ENCODE data around the gene OGFR. TPM values are rescaled to one million over a fixed set of nuclear protein-coding genes. Genes with fewer than 3 reads are reported as not detected.
A peak's percentile ranks its signal among the peaks of the same experiment; 100 is the strongest.

The OGFR gene
- total RNA-seq, 2 donors from 2014 or later: 60.2 to 76.9 TPM

DNA sequence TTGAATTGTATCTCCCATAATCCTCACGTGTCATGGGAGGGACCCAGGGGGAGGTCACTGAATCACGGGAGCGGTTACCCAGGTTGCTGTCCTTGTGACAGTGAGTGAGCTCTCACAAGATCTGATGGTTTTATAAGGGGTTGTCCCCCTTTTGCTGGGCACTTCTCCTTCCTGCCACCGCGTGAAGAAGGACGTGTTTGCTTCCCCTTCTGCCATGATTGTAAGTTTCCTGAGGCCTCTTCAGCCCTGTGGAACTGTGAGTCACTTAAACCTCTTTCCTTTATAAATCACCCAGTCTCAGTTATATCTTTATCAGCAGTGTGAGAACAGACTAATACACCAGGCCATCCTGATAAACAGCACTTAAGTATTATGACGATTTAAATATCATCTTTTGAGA lies 17.3 kb upstream of the OGFR start:
- H3K4me3 ChIP-seq: no peak overlapping the region
- TF ChIP-seq POLR2AphosphoS5 (IDR thresholded peaks at IDR 0.05) (no peak), POLR2A (IDR thresholded peaks at IDR 0.05) (no peak)
- TF ChIP-seq, protein P1, sequence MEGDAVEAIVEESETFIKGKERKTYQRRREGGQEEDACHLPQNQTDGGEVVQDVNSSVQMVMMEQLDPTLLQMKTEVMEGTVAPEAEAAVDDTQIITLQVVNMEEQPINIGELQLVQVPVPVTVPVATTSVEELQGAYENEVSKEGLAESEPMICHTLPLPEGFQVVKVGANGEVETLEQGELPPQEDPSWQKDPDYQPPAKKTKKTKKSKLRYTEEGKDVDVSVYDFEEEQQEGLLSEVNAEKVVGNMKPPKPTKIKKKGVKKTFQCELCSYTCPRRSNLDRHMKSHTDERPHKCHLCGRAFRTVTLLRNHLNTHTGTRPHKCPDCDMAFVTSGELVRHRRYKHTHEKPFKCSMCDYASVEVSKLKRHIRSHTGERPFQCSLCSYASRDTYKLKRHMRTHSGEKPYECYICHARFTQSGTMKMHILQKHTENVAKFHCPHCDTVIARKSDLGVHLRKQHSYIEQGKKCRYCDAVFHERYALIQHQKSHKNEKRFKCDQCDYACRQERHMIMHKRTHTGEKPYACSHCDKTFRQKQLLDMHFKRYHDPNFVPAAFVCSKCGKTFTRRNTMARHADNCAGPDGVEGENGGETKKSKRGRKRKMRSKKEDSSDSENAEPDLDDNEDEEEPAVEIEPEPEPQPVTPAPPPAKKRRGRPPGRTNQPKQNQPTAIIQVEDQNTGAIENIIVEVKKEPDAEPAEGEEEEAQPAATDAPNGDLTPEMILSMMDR (IDR thresholded peaks at IDR 0.05): no peak
- H3K27ac ChIP-seq: no peak overlapping the region
- H3K36me3 ChIP-seq: no peaks in the 10 kb centered on the region
- H3K27me3 ChIP-seq (replicated peaks; ENCODE audit: insufficient read depth): no peaks in the 10 kb centered on the region
- intact Hi-C loops (cut with DNase I): no loop called here
- no peaks in the 10 kb centered on the region for H3K9me3 ChIP-seq
- 83% methylated on average over 7 of the region's 7 CpGs for WGBS
- no peak for DNase-seq (ENCODE audit: low spot score)
- H3K4me1 ChIP-seq (replicated peaks): no peaks in the 10 kb centered on the region

DNA sequence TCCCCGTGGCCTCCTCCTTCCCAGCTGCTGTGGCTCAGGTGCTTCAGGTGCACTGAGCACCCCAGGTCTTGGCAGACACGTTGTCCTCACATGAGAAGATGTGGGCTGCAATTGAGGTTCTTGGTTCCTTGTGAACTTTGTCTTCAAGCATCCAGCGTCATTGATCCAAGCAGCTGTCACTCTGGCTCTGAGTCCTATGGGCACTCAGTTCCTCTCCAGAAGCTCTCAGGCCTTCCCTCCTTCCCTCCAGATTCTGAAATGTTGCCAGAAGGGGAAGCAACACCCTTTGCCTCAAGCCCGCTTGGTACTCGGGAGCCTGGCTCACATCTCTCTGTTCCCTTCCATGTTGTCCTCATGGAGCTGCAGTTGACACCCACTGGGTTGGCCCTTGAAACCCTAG lies 16.8 kb upstream of the OGFR start:
- WGBS: 76% methylated on average over 5 of the region's 5 CpGs
- DNase-seq (ENCODE audit: low spot score): no peak
- H3K9me3 ChIP-seq: no peaks in the 10 kb centered on the region
- no peak overlapping the region for H3K4me3 ChIP-seq
- intact Hi-C loops (cut with DNase I): no loop called here
- no peak overlapping the region for H3K27ac ChIP-seq
- no peaks in the 10 kb centered on the region for H3K27me3 ChIP-seq (replicated peaks; ENCODE audit: insufficient read depth)
- H3K4me1 ChIP-seq (replicated peaks): no peaks in the 10 kb centered on the region
- H3K36me3 ChIP-seq: no peaks in the 10 kb centered on the region
- TF ChIP-seq POLR2A (IDR thresholded peaks at IDR 0.05) (no peak), POLR2AphosphoS5 (IDR thresholded peaks at IDR 0.05) (no peak)

DNA sequence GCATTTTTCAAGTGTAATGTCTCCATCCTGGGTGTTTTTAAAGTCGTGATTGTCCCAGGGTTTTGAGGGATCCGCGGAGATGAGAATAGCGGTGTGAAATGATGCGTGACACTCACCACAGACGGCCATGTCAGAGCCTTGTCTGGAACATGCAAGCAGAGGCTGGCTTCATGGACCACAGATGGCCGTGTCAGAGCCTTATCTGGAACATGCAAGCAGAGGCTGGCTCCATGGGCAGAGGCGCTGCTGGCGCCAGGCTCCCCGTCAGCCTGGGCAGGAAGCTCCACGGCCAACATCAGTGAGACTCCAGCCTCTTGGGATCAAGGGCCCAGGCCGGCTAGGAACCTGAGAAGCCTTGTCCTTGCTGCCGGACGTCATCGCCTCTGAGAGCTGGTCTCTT lies 16.0 kb upstream of the OGFR start:
- H3K4me1 ChIP-seq (replicated peaks): no peaks in the 10 kb centered on the region
- WGBS: 74% methylated on average over 15 of the region's 15 CpGs
- no peaks in the 10 kb centered on the region for H3K36me3 ChIP-seq
- no peak overlapping the region for H3K27ac ChIP-seq
- DNase-seq (ENCODE audit: low spot score): no peak
- no peak overlapping the region for H3K4me3 ChIP-seq
- H3K27me3 ChIP-seq (replicated peaks; ENCODE audit: insufficient read depth): no peaks in the 10 kb centered on the region
- TF ChIP-seq POLR2AphosphoS5 (IDR thresholded peaks at IDR 0.05) (no peak), POLR2A (IDR thresholded peaks at IDR 0.05) (no peak)
- TF ChIP-seq, protein P1 (IDR thresholded peaks at IDR 0.05): no peak
- no peaks in the 10 kb centered on the region for H3K9me3 ChIP-seq
- intact Hi-C loops (cut with DNase I): no loop called here

DNA sequence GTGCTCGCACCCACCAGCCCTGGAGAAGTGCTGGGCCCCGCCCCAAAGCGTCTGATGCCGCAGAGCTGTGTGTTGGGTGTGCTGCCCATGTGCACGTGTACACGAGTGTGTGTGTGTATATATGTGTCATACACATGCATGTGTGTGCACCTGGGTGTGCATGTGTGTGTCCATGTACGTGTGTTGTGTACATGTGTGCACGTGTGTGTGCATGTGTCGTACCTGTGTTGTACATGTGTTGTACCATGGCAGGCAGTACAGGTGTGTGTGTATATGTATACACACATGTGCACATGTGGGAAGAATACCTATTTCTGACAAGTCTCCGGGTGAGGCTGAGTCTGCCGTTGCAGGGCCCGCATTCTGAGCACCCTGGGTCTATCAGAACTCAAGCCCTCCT lies 14.6 kb upstream of the OGFR start:
- no peak for DNase-seq (ENCODE audit: low spot score)
- Histone ChIP-seq H3K4me1 (replicated peaks) (no peaks in the 10 kb centered on the region), H3K27me3 (replicated peaks; ENCODE audit: insufficient read depth) (no peaks in the 10 kb centered on the region), H3K4me3 (no peak overlapping the region), H3K9me3 (no peaks in the 10 kb centered on the region), H3K36me3 (no peaks in the 10 kb centered on the region), H3K27ac (no peak overlapping the region)
- WGBS: 91% methylated on average over 12 of the region's 12 CpGs
- TF ChIP-seq POLR2A (IDR thresholded peaks at IDR 0.05) (no peak), POLR2AphosphoS5 (IDR thresholded peaks at IDR 0.05) (no peak)
- TF ChIP-seq, protein P1 (IDR thresholded peaks at IDR 0.05): no peak
- intact Hi-C loops (cut with DNase I): loop anchor here (10.0 kb wide), 1 partner anchor 725 kb away; the partner anchor contains the start of gene TAF4

DNA sequence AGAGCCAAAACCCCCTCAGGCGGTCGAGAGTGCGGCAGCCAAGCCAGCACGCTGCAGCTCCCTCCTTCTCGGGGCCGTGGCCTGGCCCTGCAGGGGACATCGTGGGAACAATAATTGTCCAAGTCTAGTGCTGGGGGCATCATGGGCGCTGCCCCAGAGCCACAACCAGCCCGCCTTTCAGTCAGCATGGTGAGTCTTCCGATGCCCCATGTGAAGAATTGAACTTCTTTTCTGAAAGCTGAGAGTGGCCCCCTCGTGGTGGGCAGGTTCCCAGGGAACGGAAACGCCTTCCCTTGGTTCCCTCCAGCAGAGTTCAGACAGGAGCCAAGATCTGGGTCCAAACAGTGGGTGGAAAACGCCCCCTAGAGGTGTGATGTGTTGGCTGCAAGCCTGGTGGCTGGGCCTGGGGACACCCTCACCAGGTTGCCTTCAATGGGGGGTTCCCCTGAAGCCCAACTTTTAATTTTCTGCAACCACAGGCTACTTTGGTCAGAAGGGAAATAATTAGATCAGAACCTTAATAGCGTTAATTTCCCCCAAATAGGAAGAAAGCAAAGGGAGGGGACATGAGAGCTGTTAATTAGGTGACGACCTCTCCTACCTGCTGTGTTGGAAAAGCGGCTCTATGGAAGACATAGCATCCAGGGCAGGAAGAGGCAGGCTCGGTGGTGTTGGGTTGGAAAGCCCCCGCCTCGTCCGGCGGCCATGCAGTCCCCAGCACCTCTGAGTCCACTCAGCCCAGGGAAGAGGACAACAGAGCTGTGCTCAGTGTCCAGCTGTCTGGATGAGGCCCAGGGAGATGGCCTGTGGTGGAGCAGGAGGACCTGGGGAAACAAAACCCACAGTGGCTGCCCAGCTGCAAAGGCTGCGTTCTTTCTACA lies 13.1 kb upstream of the OGFR start:
- TF ChIP-seq, protein P1 (IDR thresholded peaks at IDR 0.05): peak; percentile 71 to 95 (median 88)
- no peak for TF ChIP-seq POLR2A (IDR thresholded peaks at IDR 0.05)
- TF ChIP-seq POLR2AphosphoS5 (IDR thresholded peaks at IDR 0.05): peak; percentile 57
- Histone ChIP-seq H3K27ac (no peak overlapping the region), H3K9me3 (no peaks in the 10 kb centered on the region), H3K4me3 (no peak overlapping the region), H3K36me3 (no peaks in the 10 kb centered on the region), H3K4me1 (replicated peaks) (no peaks in the 10 kb centered on the region), H3K27me3 (replicated peaks; ENCODE audit: insufficient read depth) (no peaks in the 10 kb centered on the region)
- intact Hi-C loops (cut with DNase I): loop anchor here (2.0 to 10.0 kb wide), 2 partner anchors 123 to 727 kb away; partner anchors contain the start of gene TAF4
- peak; percentile 58 for DNase-seq (ENCODE audit: low spot score)
- WGBS: 32% methylated on average over 23 of the region's 23 CpGs

Data from prostate gland (tissue), 2 donors.